ENCODE measurements around the gene FAM120B.

Gene FAM120B

DNA sequence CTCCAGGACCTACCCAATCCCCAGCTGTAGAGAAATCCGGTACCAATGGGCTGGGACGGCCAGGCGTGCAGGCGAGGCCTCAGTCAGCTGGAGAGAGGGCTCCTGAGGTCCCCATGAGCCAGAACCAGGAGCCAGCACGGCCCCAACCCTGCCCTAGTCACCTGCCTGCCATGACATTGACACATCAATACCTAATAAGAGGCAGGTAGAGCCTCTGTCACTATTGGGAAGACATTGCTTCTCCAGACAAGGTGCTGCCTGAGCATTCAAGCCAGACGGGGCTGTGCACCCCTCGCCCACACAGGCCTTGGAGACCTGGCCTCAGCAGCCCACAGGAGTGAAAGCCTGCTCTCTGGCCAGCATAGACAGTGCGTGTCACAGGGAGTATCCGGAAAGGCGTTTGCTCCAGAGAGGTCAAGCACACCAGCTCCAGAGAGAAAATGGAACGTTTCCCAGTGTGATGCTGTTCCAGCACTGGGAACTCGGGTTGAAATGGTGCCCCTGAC is 19.1 kb upstream of the FAM120B start:
- DNase-seq (ENCODE audit: low read depth): no peak

DNA sequence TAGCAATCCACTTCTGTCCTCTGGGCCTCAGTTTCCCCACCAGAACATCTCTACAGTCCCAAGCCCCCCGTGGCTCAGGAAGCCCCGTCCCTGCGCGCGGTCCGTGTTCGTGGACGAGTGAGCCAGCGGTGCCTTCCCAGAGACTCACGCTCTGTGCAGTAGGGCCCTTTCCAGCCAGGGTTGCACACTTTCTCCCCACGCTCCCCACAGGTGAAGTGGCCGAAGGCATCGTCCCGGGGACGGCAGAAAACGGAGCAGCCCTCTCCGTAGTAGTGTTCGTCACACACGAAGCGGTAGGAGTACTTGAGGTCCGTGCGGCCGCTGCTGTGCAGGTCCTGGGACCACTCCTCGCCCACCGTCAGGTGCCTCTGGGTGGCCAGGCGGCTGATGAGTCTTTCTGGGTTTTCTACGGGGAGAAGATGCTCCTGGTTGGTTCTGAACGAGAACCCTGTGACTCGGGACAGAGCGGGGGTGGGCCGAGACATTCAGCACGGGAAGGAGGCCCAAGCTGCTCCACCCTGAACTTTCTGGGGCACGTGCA is 18.4 kb upstream of the FAM120B start:
- no peak for DNase-seq (ENCODE audit: low read depth)

DNA sequence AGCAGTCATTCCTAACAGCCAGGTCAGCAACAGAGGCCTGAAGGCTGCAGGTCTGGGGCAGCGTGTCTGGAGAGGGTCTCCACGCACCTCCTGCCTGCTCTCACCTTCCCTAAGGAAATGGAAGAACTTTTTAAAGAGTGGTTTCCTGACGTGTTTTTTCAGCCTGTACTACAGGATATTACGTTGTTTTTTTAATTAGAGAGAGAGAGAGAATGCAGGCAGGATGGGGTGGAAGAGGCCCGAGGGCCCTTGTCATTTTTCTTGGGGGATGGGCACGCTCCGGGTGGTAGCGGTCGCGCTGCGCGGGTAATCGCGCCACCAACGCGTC is 17.7 kb upstream of the FAM120B start:
- DNase-seq (ENCODE audit: low read depth): no peak

GRCh38 chr6:170289180-170289931 is 17.2 kb upstream of the FAM120B start:
- DNase-seq (ENCODE audit: low read depth): no peak

DNA sequence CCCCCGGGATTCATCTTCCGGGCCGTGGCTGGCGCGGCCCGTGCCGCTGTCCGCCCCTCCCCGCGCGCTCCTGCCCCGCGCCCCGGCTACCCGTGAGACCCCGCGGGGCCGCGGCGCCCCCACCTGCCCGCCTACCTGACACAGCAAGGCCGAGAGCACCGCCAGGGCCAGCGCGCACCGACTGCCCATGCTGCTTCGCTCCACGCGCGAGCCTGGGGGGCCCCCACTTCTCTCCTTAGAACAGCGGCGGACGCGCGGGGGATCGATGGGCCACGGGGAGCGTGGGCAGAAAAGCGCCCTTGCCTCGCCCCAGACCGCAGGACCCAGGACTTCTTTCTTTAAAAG is 16.6 kb upstream of the FAM120B start:
- no peak for DNase-seq (ENCODE audit: low read depth)

- DNase-seq (ENCODE audit: low read depth): no peak
These were observed 16.0 kb upstream of the FAM120B start, which contains the start of gene DLL1 for GRCh38 chr6:170290296-170291128. DLL1 (minus strand) TSS chr6:170291078; CDS start chr6:170290139, 939 bp downstream.

GRCh38 chr6:170291271-170292110 is 15.1 kb upstream of the FAM120B start:
- DNase-seq (ENCODE audit: low read depth): no peak

DNA sequence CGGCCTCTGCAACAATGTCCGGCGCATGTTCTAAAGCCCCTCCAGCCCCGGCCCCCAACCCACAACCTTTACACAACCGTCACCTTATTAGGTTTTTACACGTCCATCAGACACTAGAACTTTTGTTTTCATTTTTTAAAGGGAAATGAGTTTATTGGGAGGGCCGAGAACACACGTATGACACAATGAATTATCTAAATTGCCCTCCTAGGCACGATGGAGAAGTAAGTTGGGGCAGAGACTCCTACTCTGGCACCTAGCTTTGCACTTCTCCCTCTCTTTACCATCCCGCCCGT is 14.5 kb upstream of the FAM120B start:
- DNase-seq (ENCODE audit: low read depth): no peak

GRCh38 chr6:170292407-170293158 is 14.0 kb upstream of the FAM120B start:
- no peak for DNase-seq (ENCODE audit: low read depth)

DNA sequence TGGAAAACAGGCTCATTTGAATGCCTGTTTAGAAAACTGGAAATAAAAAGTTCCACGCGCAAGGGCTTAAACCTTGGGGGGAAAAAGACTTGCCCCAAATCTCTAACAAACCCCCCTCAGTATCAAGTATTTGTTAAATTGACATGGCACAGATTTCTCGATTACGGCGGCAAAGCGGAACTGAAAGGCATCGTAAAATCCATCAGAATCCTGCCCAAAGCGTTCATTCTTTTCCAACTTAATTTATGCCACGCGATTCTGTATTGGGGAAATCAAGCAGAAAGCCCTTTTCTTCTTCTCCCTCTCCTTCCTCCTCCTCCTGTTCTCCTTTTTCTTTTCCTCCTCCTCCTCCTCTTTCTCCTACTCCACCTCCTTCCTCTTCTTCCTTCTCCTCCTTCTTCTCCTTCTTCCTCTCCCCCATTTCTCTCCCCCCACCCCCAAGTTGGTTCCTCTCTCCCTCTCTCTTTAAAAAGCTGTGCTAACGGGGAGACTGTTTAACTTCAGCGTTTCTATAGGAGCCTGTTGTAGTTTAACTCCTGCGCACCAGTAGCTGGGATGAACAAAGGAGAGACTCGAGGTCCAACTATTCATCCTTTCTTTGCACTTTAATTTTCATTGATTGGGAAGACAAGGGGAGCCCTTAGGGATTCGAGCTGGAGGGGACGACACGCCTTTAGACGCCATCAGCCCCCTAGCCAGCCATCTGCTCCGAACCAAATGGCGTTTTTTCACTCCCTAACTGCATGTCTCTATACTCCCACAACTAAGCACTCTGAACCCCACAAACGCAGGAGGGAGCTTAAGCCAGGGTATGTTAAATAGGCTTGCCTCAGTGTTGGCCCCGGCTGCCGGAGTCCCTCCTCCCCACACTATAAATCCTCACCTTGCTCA is 13.0 kb upstream of the FAM120B start:
- no peak for DNase-seq (ENCODE audit: low read depth)

DNA sequence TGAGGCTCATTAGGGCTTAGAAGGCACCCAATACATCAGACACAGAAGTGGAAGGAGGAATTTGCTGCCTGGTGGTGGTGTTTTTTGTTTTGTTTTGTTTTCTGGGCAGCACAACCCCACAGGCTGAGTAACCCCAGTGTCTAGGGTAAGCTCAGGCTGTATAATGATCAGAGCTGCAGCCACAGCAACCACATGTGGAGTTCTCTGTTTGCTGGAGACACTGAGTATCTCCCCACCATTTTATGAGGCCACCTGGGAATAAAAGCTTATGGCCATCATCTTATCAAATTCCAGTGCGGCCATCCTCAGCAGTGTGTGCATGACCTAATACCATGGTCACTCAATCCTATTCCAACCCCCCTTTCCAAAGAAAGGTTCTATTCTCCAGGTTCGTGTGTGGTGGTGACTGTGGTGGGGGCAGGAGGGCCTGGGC is 12.2 kb upstream of the FAM120B start:
- DNase-seq (ENCODE audit: low read depth): no peak

DNA sequence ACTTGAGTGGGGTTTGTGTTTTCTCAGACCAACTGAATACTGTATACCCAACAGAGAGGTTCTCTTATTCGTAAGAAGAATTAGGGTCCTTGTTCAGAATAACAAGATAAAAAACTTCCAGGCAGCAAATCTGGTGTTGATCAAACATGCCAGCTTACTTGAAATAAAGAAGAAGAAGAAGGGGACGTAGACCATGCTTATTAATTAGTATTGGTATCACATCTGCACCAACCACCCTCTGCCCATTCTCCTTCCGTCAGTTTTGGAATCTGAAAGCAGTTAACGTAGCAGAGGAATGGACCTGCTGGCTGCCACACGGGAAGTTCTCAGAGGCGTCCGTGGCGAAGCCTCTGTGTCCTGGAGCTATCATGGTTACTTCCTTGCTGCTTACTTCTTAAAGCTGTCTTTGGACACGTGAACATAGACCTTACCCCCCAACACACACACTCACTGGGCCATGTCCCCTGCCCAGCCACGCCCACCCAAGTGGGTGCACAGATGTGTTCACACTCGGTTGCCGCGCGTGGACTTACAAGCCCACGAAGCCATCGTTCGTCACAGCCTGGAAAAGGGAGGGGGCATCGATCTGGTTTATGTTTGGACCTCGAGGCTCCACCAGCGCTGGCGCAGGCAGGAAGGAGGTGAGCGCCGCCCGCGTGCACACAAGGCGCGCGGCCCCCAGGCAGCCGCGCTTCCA is 11.6 kb upstream of the FAM120B start:
- no peak for DNase-seq (ENCODE audit: low read depth)

DNA sequence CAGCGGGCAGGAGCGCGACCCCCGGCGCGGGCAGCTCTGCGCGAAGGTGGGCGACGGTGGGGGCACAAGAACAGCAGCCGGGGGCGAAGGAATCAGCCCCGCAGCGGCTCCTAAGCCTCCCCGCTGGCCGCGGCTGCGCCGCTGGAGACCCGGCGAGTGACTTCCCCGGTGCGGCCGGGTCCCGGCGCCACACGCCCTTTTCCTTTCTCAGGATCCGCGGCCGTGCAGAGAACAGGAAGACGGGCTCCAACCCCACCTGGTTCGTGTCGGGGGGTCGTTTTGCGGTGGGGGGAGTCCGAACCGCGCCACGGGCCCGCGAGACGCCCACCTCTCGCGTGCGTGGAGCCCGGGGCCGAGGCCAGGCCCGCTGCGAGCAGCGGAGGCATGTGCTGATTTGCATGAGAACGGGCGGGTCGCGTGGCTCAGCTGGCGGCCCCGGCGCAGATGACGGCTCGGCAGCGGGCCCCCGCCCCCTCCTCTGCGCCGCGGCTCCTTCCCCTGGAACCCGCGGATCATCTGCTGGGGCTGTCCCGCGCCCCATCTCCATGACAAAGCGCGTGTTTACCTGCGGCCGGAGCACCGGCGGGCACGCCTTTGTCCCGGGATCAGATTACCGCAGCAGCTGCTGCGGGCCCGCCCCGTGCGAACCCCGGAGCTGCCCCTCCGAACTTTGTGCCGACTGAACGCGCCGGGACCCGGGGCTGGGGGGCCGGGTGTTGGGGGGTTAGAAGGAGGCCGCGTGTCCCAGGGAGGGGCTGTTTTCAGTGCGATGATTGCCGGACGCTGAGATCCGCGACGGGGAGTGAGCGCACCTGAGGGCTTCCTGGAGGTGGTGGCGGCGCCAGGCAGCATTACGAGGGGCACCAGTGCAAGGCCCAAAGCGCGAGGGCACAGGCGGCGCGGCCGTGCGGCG is 10.8 kb upstream of the FAM120B start:
- no peak for DNase-seq (ENCODE audit: low read depth)

GRCh38 chr6:170296423-170296745 is 10.2 kb upstream of the FAM120B start:
- DNase-seq (ENCODE audit: low read depth): no peak

DNA sequence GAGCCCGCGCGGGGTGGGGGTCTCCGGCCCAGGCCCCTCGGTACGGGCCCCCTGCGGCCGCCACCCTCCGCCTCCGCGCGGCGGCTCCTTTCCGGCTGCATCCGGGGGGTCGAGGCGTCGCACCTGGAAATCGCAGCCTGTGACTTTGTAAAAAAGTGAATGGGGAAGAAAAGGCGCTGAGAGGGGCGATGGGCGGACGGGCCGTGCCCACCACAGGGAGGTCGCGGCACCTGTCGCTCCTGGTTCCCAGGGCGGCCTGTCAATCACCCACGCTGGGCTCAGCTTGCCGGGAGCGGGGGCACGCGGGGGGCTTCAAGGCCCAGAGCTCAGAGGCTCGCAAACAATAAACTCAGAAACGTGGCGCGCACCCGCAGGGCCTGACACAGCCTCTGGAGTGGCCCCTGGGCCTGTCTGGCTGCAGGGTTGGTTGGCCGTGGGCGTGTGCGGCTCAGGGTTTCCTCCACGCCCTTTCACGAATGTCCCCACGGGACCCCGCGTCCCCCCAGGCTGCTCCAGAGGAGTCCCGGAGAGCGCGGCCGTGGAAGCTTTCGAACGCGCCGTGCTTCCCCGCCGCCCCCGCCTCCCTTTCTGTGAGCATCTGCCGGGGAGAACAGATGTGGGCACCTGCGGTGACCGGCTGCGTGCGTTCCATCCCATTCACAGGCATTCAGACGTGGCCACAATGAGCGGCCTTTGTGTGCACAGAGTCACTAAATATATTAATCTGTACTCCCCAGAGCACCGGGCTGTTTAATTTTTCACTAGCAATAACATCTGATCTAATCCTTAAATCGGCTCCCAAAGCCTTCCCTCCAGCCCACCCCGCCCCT is 9.6 kb upstream of the FAM120B start:
- DNase-seq (ENCODE audit: low read depth): no peak

DNA sequence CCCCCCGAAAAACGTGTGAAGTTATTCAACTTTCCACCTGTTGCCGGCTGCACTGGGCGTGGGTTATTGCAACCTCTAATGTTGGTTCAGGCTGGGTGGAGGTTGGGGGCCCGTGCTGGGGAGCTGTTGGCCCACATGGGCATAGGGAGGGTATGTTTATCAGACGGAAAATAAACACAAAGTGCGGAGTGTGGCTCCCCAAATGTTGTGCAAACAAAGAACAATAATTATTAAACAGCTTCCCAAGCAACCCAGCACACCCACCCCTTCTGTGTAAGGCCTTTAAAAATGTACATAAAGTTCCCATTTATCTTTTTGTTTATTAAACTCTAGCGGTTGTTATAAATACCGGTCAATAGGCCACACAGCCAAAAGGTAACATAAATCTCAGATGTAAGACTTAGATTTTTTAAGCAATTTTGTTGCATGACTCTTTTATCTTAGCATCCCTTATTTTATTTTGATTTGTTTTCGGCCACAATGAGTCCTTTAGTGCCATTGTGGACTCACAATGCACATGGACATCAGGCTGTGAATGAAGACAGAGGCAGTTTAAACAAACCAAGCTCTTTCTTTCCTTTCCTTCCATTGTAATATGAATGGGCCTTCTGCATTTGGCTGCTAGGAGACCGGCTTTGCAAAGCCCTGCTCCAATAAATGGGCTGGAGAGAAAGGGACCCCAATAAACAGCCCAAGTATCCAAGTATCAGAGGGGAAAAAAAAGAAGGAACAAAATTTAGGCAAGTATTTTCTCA is 8.8 kb upstream of the FAM120B start:
- no peak for DNase-seq (ENCODE audit: low read depth)

- DNase-seq (ENCODE audit: low read depth): no peak
These were observed 7.9 kb upstream of the FAM120B start for GRCh38 chr6:170298688-170299087.
